ENCODE measurements around the gene NT5E.

The NT5E gene

GRCh38 chr6:85472744-85473143, 22.9 kb downstream of the NT5E start:
- no peak overlapping the region for H3K4me2 ChIP-seq (ENCODE audit: low read length)
- no peaks in the 10 kb centered on the region for H3K27me3 ChIP-seq (ENCODE audit: control insufficient read depth, low read length)
- TF ChIP-seq CTCF (IDR thresholded peaks at IDR 0.05; ENCODE audit: low read depth, low read length, poor library complexity, severe bottlenecking) (no peak), EZH2phosphoT487 (IDR thresholded peaks at IDR 0.05; ENCODE audit: borderline replicate concordance, low read length) (no peak)
- no peaks in the 10 kb centered on the region for H4K20me1 ChIP-seq (ENCODE audit: control insufficient read depth, insufficient read depth, low read depth, low read length)
- H3K9me3 ChIP-seq (ENCODE audit: control insufficient read depth, insufficient read depth, low read length) = no peaks in the 10 kb centered on the region
- no peaks in the 10 kb centered on the region for H3K36me3 ChIP-seq (ENCODE audit: control insufficient read depth, low read length)
- no peak overlapping the region for H3K27ac ChIP-seq (ENCODE audit: low read depth, low read length)
- H3K79me2 ChIP-seq (ENCODE audit: control insufficient read depth, low read length) = no peaks in the 10 kb centered on the region
- H3K9me2 ChIP-seq (replicated peaks; ENCODE audit: control insufficient read depth, low read length) = no peaks in the 10 kb centered on the region
- H3F3A ChIP-seq (ENCODE audit: control insufficient read depth, insufficient read depth) = no peaks in the 10 kb centered on the region
- no peaks in the 10 kb centered on the region for H3K4me1 ChIP-seq (ENCODE audit: control insufficient read depth, low read length)
- no peak overlapping the region for H3K4me3 ChIP-seq (ENCODE audit: low read length)

- H3K4me3 ChIP-seq (ENCODE audit: low read length) = no peak overlapping the region
- no peak overlapping the region for H3K27ac ChIP-seq (ENCODE audit: low read depth, low read length)
- no peaks in the 10 kb centered on the region for H3K9me3 ChIP-seq (ENCODE audit: control insufficient read depth, insufficient read depth, low read length)
- H3K36me3 ChIP-seq (ENCODE audit: control insufficient read depth, low read length) = no peaks in the 10 kb centered on the region
- H3K4me1 ChIP-seq (ENCODE audit: control insufficient read depth, low read length) = no peaks in the 10 kb centered on the region
- no peaks in the 10 kb centered on the region for H3K27me3 ChIP-seq (ENCODE audit: control insufficient read depth, low read length)
- TF ChIP-seq EZH2phosphoT487 (IDR thresholded peaks at IDR 0.05; ENCODE audit: borderline replicate concordance, low read length) = no peak
- TF ChIP-seq CTCF (IDR thresholded peaks at IDR 0.05; ENCODE audit: low read depth, low read length, poor library complexity, severe bottlenecking) = no peak
- no peak overlapping the region for H3K4me2 ChIP-seq (ENCODE audit: low read length)
- no peaks in the 10 kb centered on the region for H4K20me1 ChIP-seq (ENCODE audit: control insufficient read depth, insufficient read depth, low read depth, low read length)
- no peaks in the 10 kb centered on the region for H3F3A ChIP-seq (ENCODE audit: control insufficient read depth, insufficient read depth)
- H3K79me2 ChIP-seq (ENCODE audit: control insufficient read depth, low read length) = no peaks in the 10 kb centered on the region
- H3K9me2 ChIP-seq (replicated peaks; ENCODE audit: control insufficient read depth, low read length) = no peaks in the 10 kb centered on the region
Observed at GRCh38 chr6:85473748-85474147, 23.9 kb downstream of the NT5E start.

- no peaks in the 10 kb centered on the region for H3K36me3 ChIP-seq (ENCODE audit: control insufficient read depth, low read length)
- no peaks in the 10 kb centered on the region for H3K9me3 ChIP-seq (ENCODE audit: control insufficient read depth, insufficient read depth, low read length)
- no peak overlapping the region for H3K4me2 ChIP-seq (ENCODE audit: low read length)
- H3F3A ChIP-seq (ENCODE audit: control insufficient read depth, insufficient read depth) = no peaks in the 10 kb centered on the region
- no peak overlapping the region for H3K4me3 ChIP-seq (ENCODE audit: low read length)
- H3K4me1 ChIP-seq (ENCODE audit: control insufficient read depth, low read length) = no peaks in the 10 kb centered on the region
- no peaks in the 10 kb centered on the region for H3K79me2 ChIP-seq (ENCODE audit: control insufficient read depth, low read length)
- peaks cover under 1% of the 10 kb centered on the region; the same call in 1 of the 2 replicates for H3K27me3 ChIP-seq (ENCODE audit: control insufficient read depth, low read length)
- H3K27ac ChIP-seq (ENCODE audit: low read depth, low read length) = no peak overlapping the region
- TF ChIP-seq CTCF (IDR thresholded peaks at IDR 0.05; ENCODE audit: low read depth, low read length, poor library complexity, severe bottlenecking) = no peak
- TF ChIP-seq EZH2phosphoT487 (IDR thresholded peaks at IDR 0.05; ENCODE audit: borderline replicate concordance, low read length) = no peak
- no peaks in the 10 kb centered on the region for H4K20me1 ChIP-seq (ENCODE audit: control insufficient read depth, insufficient read depth, low read depth, low read length)
- no peaks in the 10 kb centered on the region for H3K9me2 ChIP-seq (replicated peaks; ENCODE audit: control insufficient read depth, low read length)
Observed at GRCh38 chr6:85476532-85476931, 26.6 kb downstream of the NT5E start.

- Histone ChIP-seq H3K9me3 (ENCODE audit: control insufficient read depth, insufficient read depth, low read length) (no peaks in the 10 kb centered on the region), H3F3A (ENCODE audit: control insufficient read depth, insufficient read depth) (no peaks in the 10 kb centered on the region), H3K36me3 (ENCODE audit: control insufficient read depth, low read length) (no peaks in the 10 kb centered on the region), H4K20me1 (ENCODE audit: control insufficient read depth, insufficient read depth, low read depth, low read length) (no peaks in the 10 kb centered on the region), H3K27me3 (ENCODE audit: control insufficient read depth, low read length) (peaks cover 11% of the 10 kb centered on the region), H3K9me2 (replicated peaks; ENCODE audit: control insufficient read depth, low read length) (no peaks in the 10 kb centered on the region), H3K79me2 (ENCODE audit: control insufficient read depth, low read length) (no peaks in the 10 kb centered on the region), H3K27ac (ENCODE audit: low read depth, low read length) (no peak overlapping the region), H3K4me3 (ENCODE audit: low read length) (no peak overlapping the region), H3K4me1 (ENCODE audit: control insufficient read depth, low read length) (no peaks in the 10 kb centered on the region), H3K4me2 (ENCODE audit: low read length) (no peak overlapping the region)
- no peak for TF ChIP-seq EZH2phosphoT487 (IDR thresholded peaks at IDR 0.05; ENCODE audit: borderline replicate concordance, low read length)
Observed at GRCh38 chr6:85479208-85479607, 29.3 kb downstream of the NT5E start.
